MM.1S (cell line): ENCODE results near the gene PARVB.

ENCODE experiments used
- DNase-seq: peaks from one replicate; pipeline ENCODE4 v3.0.0-alpha.2; 2015
- H2AFZ ChIP-seq: fragments of 300-600 bp; sonication (generic); 2 replicates; pipeline ENCODE4 v1.6.0; 2016; ENCODE audit warnings: antibody characterized with exemption, low read length
- H3F3A ChIP-seq: fragments of 300-600 bp; sonication (generic); 2 replicates; pipeline ENCODE4 v1.6.1; 2016; ENCODE audit warnings: mild to moderate bottlenecking, antibody characterized with exemption, low read length, moderate library complexity, mixed read lengths; ENCODE audit not compliant: insufficient read depth
- H3K27ac ChIP-seq: fragments of 300-600 bp; sonication (generic); 2 replicates; pipeline ENCODE4 v1.5.1; 2016; ENCODE audit warnings: mild to moderate bottlenecking, low read length
- H3K27me3 ChIP-seq: fragments of 300-600 bp; sonication (generic); replicated peaks from 2 replicates; pipeline ENCODE4 v1.6.0; 2016; ENCODE audit warnings: low read length; ENCODE audit not compliant: insufficient read depth
- H3K36me3 ChIP-seq: fragments of 300-600 bp; sonication (generic); replicated peaks from 2 replicates; pipeline ENCODE4 v1.6.1; 2016; ENCODE audit warnings: mild to moderate bottlenecking, low read length, mixed read lengths; ENCODE audit not compliant: insufficient read depth
- H3K4me1 ChIP-seq: fragments of 300-600 bp; sonication (generic); 2 replicates; pipeline ENCODE4 v1.6.1; 2016; ENCODE audit warnings: low read length, mixed read lengths
- H3K4me2 ChIP-seq: fragments of 300-600 bp; sonication (generic); 2 replicates; pipeline ENCODE4 v1.6.0; 2016; ENCODE audit warnings: low read depth, low read length
- H3K4me3 ChIP-seq: fragments of 300-600 bp; sonication (generic); 2 replicates; pipeline ENCODE4 v1.5.1; 2016; ENCODE audit warnings: low read length, mixed read lengths
- H3K79me2 ChIP-seq: fragments of 300-600 bp; sonication (generic); 2 replicates; pipeline ENCODE4 v1.6.1; 2016; ENCODE audit warnings: mixed run types, low read length, mixed read lengths
- H3K9ac ChIP-seq: fragments of 300-600 bp; sonication (generic); 2 replicates; pipeline ENCODE4 v1.6.1; 2016; ENCODE audit warnings: low read length, mixed read lengths
- H3K9me2 ChIP-seq: fragments of 300-600 bp; sonication (generic); replicated peaks from 2 replicates; pipeline ENCODE4 v1.6.1; 2016; ENCODE audit warnings: mild to moderate bottlenecking, low read length, mixed read lengths; ENCODE audit not compliant: insufficient read depth
- H3K9me3 ChIP-seq: fragments of 300-600 bp; sonication (generic); replicated peaks from 2 replicates; pipeline ENCODE4 v1.6.1; 2016; ENCODE audit warnings: mild to moderate bottlenecking, low read length, mixed read lengths; ENCODE audit not compliant: insufficient read depth
- H4K20me1 ChIP-seq: fragments of 300-600 bp; sonication (generic); 2 replicates; pipeline ENCODE4 v1.6.1; 2016; ENCODE audit warnings: mild to moderate bottlenecking, low read length, moderate library complexity, mixed read lengths; ENCODE audit not compliant: insufficient read depth
- CTCF ChIP-seq: fragments of 300-600 bp; sonication (generic); IDR thresholded peaks from 2 replicates; pipeline ENCODE4 v1.5.1; 2016; ENCODE audit warnings: antibody characterized with exemption, low read length, mixed read lengths
- EZH2 ChIP-seq: fragments of 300-600 bp; sonication (generic); optimal IDR thresholded peaks from 2 replicates; pipeline ENCODE3; 2017; ENCODE audit warnings: low read depth, mild to moderate bottlenecking, antibody characterized with exemption, low read length, mixed read lengths
- EZH2phosphoT487 ChIP-seq: fragments of 300-600 bp; sonication (generic); IDR thresholded peaks from 2 replicates; pipeline ENCODE4 v1.6.1; 2018; ENCODE audit warnings: antibody characterized with exemption, low read length

Gene PARVB

GRCh38 chr22:44210722-44211121 lies 186.6 kb downstream of the PARVB start:
- H3K36me3 ChIP-seq, result no peaks in the 10 kb centered on the region
- no peaks in the 10 kb centered on the region for H3K79me2 ChIP-seq
- H3K4me2 ChIP-seq, result no peak overlapping the region
- H3F3A ChIP-seq, result no peaks in the 10 kb centered on the region
- H3K4me3 ChIP-seq, result no peak overlapping the region
- TF ChIP-seq CTCF, result no peak
- no peak for TF ChIP-seq EZH2phosphoT487
- no peak for TF ChIP-seq EZH2
- no peaks in the 10 kb centered on the region for H3K9me2 ChIP-seq
- DNase-seq, result no peak
- H2AFZ ChIP-seq, result no peak overlapping the region
- peaks cover 17% of the 10 kb centered on the region for H3K27me3 ChIP-seq
- no peaks in the 10 kb centered on the region for H4K20me1 ChIP-seq
- H3K9ac ChIP-seq, result no peak overlapping the region
- no peaks in the 10 kb centered on the region for H3K9me3 ChIP-seq
- no peaks in the 10 kb centered on the region for H3K4me1 ChIP-seq
- H3K27ac ChIP-seq, result no peak overlapping the region

- no peak overlapping the region for H3K27ac ChIP-seq
- no peak overlapping the region for H3K9ac ChIP-seq
- no peaks in the 10 kb centered on the region for H4K20me1 ChIP-seq
- no peak overlapping the region for H2AFZ ChIP-seq
- no peak for DNase-seq
- H3K4me1 ChIP-seq, result no peaks in the 10 kb centered on the region
- no peaks in the 10 kb centered on the region for H3K9me2 ChIP-seq
- no peak for TF ChIP-seq EZH2
- TF ChIP-seq EZH2phosphoT487, result no peak
- TF ChIP-seq CTCF, result no peak
- H3K4me2 ChIP-seq, result no peak overlapping the region
- H3K4me3 ChIP-seq, result no peak overlapping the region
- no peaks in the 10 kb centered on the region for H3K36me3 ChIP-seq
- no peaks in the 10 kb centered on the region for H3K79me2 ChIP-seq
- no peaks in the 10 kb centered on the region for H3K9me3 ChIP-seq
- H3F3A ChIP-seq, result no peaks in the 10 kb centered on the region
- peaks cover 19% of the 10 kb centered on the region for H3K27me3 ChIP-seq
Observed at GRCh38 chr22:44211256-44211945, 187.3 kb downstream of the PARVB start.

GRCh38 chr22:44211946-44212930 lies 188.1 kb downstream of the PARVB start:
- peaks cover 26% of the 10 kb centered on the region for H3K27me3 ChIP-seq
- no peaks in the 10 kb centered on the region for H3K4me1 ChIP-seq
- no peaks in the 10 kb centered on the region for H3K36me3 ChIP-seq
- H3K27ac ChIP-seq, result no peak overlapping the region
- H3K9ac ChIP-seq, result no peak overlapping the region
- H2AFZ ChIP-seq, result no peak overlapping the region
- DNase-seq, result no peak
- no peak overlapping the region for H3K4me2 ChIP-seq
- H3K79me2 ChIP-seq, result no peaks in the 10 kb centered on the region
- H3K4me3 ChIP-seq, result no peak overlapping the region
- TF ChIP-seq CTCF, result no peak
- TF ChIP-seq EZH2, result no peak
- no peaks in the 10 kb centered on the region for H3K9me3 ChIP-seq
- no peaks in the 10 kb centered on the region for H3K9me2 ChIP-seq
- H4K20me1 ChIP-seq, result no peaks in the 10 kb centered on the region
- no peaks in the 10 kb centered on the region for H3F3A ChIP-seq
